CD4-positive, alpha-beta T cell treated with Interleukin-17A for 1 hour (primary cell): Measurements from ENCODE around the gene RYK.
"Not testable (repeated sequence)": the region's sequence is repeated elsewhere in the genome, so short reads cannot be mapped to it uniquely, and the experiment has no call there.

ENCODE experiments used
- DNase-seq: peaks from one replicate; pipeline ENCODE4 v3.0.0-alpha.2; 2020

The RYK gene

DNA sequence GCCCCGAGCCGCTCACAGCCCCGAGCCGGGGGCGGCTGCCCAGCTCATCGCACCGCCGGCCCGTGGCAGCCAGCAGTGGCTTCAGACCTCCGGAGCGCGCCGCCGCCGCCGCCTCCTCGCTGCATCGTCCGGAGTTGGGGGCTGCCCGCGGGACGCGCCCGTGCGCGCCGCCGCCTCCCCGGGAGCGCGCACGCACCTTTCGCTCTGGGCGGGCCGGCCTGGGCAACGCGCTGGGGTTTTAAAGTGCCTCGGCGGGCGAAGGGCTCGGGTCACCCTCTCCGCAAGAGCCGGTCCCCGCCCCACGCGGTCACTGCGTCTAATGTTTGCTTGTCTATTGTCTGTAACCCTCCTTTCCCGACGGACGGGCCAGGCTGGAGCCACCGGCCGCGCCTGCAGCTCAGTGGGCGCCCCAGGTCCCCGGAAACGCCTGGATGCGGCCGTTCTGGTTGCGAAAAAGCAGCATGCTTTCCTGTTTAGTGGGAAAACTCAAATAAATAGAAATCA lies at the start of gene RYK:
RYK (minus strand) TSS at position 143 of the 504 bp plus-strand sequence. CDS start 205 bp downstream, outside the sequence.
- peak; percentile 79 for DNase-seq

DNA sequence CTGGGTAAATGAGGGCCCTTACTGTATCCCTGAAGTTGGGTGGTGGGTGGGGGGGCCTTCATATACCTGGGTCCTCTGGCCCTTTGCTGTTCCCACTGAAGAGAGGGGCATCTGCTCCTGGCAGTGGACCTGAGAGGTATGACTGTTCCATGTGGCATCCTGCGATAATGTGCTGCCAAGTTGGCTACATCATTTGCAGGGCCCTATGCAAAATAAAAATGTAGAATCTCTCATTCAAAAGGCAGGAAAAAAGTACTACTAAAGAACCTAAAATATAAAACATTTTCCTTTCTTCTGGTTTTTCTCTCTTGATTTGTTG lies 49.2 kb upstream of the RYK start:
- no peak for DNase-seq

DNA sequence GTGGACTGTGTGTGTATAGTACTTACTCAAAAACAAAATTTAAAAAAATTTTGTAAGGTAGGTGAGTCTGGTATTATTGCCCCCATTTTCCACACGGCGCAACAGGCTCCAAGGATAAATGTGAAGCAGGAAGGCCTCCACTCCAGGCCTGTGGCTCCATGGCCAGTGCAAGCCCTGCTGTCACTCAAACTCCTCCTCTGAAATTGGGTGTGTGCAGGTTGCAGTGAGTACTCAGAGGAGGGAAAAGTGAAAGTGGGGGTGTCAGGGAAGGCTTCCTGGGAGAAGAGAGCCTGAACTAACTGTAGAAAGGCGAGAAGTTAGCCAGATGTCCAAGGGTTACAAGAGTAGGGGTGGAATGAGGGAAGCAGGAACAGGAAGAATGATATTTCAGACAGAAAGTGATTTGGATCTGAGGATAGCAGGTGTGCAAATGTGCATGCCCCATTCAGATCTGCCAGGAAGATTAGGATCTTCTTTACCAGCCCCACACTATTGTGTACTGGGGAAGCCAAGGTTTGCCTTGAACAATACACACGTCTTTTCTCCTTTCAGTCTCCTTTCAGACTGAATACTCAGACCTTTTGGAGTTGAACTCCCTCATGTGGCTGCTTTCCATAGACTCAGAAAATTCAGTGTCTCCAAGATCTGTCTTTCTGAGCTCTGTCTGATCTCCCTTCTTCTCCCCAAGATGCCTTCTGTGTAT lies 48.7 kb upstream of the RYK start:
- no peak for DNase-seq

DNA sequence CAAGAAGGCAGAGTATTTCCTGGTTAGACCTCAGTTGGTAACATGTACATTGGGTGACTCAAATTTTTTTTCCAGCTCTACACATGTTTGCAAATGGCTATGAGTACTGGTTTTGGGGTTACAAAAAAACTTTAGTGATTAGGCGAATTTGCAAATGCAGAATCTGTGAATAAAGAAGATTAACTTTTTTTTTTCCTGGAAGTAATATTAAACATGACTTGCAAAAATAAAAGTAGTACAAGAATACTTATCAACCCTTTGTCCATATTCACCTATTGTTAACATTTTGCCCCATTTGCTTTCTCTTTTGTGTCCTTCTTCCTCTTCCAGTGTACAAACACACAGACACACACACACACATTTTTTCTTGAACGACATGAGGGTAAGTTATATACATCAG lies 47.6 kb upstream of the RYK start:
- no peak for DNase-seq

DNA sequence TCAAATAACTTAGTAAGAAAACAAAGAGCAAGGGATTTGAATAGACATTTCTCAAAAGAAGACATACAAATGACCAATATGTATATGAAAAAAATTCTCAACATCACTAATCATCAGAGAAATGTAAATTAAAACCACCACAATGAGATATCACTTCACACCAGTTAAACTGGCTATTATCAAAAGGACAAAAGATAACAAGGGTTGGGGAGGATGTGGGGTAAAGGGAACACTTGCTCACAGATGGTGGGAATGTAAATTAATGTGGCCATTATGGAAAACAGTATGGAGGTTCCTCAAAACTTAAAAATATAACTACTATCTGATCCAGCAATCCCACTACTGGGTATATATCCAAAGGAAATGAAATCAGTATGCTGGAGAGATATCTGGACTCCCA lies 46.0 kb upstream of the RYK start:
- no peak for DNase-seq

DNA sequence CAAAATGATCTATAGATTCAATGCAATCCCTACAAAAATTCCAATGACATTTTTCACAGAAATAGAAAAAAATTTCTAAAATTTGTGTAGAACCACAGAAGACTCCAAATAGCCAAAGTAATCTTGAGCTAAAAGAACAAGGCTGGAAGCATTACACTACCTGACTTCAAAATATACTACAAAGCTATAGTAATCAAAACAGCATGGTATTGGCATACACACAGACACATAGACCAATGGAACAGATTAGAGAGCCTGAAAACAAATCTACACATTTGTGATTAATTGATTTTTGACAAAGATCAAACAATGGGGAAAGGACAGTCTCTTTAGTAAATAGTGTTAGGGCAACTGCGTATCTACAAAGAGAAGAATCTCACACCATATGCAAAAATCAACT lies 45.3 kb upstream of the RYK start:
- DNase-seq = no peak

DNA sequence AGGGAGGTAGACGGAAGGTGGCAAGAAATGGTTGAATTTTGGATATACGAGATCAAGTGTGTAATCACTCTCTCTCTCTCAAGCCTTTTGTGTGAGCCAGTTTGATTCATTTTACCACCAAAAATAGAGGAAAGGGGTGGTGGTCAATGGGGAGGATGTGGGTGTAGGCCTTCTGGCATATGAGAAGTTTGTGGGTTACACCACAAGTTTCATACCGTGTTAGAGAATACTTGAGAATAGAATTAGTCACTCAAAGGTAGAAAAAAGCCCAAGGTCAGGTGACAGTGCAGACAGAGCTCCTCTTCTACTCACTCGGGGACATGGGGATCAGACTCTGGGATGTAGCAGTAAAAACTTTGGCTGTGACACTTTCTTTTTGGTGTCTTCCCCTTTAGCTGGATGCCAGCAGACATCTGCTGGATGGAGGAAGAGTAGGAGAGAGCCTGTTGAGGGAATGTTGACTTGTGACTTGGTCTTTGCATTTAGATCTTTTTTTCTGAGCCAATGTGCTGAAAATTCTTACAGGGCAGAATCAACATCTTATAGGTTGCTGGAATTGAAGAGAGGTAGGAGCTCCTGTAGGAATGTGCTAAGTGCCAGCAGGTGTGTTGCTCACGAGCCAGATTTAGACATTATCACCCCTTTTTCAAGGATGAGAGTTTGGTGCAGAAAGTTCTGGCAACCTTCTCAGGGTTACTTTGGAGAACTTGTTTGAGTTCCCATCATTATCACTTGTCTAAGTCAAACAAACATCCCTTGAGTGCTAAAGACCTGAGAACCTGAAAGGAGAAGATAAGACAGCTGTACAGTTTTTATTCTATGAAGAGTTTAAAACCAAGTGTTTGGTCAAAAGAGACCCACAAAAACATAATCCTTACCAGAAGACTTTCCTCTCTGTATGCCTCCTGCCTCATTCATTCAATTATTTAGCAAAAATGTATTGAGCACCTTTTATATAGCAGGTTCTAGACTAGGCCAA lies 43.9 kb upstream of the RYK start:
- DNase-seq = peak; percentile 73

DNA sequence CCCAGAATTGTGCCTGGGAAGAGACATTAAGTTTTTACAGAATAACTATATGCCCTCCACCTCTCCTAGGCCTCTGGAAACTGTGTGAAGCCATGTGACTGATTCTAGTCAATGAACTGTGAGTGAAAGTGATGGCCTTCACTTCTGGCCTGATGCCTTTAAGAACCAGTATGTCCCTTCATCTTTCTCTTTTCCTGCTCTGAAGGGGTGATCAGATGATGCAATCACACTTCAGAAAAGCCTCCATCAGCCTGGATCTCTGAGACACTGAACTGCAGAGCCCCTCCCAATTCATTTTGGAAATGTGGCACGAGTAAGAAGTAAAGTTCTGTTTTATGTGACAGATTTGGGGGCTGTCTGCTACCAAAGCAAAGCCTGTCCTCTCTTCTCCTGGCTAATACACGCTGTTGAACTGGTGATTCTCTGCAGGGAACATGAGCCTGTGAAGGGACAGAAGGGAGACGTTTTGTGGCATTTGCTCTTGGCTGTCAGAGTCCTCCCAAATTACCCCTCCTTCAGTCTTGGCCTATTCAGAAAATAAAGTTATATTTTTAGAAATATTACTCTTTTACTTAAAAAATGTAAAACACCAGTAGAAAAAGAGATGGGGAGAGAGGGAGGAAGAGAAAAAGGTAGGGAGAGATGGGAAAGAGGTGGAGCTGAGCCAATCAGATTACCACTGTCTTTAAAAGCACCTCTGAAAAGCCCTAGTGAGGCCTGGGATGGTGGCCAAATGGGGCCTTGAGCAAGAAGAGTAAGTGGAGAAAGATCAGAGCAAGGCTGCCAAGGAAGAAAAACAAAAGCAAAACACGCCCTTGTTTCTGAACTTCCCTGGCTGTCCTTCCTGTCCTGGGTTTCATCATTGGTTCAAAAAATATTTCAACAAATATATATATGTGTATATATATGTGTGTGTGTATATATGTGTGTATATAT lies 40.9 kb upstream of the RYK start:
- no peak for DNase-seq

DNA sequence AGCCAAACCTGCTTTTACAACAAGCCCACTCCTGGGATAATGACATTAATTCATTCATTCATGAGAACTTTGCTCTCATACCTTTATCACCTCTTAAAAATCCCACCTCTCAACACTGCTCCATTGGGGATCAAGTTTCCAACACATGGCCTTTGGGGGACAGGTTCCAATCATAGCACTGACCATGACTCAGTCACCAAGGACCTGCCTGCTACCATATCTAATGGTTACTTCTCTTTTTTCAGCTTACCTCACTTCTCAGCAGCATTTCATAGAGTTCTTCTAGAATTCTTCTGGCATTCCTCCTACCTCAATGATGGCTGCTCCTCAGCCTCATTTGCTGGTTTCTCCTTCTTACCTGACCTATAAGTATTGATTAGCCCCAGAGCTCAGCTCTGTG lies 36.9 kb upstream of the RYK start:
- no peak for DNase-seq

DNA sequence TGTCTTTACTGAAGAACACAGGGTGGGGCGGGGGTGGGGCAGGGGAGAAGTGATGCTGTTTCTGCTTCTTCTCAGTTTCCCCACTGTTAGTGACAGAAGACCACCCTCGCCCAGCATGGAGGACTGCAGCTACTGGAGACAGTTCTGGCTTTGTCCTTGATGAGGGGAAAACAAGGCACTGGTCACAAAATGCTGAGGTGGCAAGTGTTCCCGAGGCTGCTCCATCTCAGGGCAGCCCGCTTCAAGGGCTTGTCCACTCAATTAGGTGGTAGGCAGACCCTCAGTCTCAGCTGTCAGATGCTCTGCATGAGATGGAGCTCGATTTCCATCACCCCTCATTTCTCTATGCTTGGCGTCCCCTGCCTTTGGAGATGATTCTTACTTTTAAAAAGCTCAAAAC lies 33.8 kb upstream of the RYK start:
- DNase-seq = no peak

DNA sequence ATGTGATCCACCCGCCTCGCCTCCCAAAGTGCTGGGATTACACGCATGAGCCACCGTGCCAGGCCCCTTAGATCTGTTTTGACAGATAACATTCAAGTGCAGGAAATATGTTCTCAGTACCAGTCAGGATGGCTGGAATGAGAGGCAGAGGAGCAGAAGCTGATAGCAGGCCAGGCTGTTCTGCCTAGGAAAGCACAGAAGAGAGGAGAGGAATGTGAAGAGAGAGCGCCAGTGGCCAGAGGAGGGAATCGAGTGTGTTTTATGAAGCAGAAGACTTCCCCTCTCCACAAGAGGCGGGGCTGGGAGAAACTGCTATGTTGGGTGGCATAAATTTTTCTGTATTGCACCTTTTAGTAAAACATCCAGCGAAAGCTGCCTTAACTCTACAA lies 32.0 kb upstream of the RYK start:
- no peak for DNase-seq

DNA sequence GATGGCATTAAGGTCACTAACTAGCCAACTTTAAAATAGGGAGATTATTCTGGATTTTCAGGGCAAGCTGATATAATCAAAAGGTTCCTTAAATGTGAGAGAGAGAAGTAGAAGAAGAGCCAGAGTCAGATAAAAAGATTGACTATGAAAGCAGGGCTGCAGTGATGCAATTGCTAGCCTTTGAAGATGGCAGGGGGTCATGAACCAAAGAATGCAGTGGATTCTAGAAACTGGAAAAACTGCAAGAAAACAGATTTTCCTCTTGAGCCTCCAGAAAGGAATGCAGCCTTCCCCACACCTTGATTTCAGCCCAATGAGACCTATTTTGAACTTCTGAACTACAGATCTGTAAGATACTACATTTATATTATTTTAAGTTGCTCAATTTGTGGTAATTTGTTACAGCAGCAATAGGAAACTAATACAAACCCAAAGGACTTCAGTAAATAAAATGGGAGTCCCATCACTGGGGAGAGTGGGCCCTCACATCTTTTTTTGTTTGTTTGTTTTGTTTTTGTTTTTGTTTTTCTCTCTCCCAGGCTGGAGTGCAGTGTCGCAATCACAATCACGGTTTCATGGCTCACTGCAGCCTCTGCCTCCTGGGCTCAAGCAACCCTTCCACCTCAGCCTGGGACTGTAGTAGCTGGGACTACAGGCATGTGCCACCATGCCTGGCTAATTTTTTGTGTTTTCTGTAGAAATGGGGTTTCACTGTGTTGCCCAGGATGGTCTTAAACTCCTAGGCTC lies 31.4 kb upstream of the RYK start:
- DNase-seq = no peak

DNA sequence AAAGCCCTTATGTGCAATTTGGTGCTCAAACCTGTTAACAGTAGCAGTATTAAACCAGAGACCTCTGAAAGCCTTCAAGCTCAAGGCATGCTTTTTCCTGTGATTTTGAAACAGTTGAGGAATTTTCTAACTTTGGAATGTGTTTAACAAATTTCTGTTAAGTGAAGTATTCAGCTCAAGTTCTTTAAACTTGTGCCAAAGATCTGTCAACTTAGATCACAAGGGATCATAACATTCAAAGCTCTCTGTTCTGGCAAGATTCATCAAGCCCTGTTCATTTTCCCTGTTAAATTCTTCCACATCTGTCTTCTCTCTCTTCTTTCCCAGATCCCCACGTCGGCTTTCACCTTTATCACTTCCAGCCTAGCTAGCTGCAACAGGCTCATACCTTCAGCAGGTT lies 28.8 kb upstream of the RYK start:
- no peak for DNase-seq

DNA sequence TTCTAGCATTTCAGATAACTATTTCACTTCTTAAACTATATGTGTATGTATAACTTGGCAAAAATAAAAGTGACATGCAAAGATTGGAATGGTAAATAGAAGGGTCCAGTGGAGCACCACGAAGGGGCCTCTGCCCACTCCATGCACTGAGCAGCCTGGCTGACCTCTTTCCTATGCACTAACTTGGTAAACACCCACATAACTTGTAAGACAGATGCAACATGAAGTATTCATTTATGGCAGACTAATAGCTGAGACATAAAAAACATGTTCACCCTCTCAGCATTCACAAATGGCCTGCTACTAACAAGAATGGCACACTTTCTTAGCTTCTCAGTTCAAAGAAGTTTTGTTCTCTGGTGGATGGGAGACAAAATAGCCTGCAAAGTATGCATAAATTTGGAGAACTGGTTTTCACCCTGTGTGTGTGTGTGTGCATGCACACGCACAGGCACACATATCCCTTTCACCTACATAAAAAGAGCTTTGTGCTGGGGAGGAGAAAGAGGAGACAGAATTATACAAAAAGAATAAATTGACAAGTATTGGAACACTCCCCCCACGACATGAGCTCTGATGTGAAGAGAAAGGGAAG lies 26.5 kb upstream of the RYK start:
- DNase-seq = no peak

DNA sequence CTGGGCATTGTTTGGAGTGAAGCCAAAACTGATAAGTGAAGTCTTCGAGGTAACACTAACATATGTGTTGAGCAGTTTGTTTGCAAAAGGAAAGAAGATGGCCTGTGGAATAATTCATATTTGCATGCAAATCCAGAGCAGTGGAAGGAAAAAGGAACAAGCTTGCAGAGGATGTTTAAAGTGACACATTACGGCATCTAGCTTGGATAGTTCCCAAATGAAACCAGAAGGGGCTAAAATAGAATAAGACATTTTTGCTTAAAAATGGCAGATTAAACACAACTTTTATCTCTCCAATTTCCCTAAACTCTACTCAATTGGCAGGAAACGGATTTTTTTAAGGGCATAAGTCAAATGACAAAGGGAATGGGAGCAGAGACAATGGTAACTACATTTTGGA lies 25.4 kb upstream of the RYK start:
- no peak for DNase-seq

DNA sequence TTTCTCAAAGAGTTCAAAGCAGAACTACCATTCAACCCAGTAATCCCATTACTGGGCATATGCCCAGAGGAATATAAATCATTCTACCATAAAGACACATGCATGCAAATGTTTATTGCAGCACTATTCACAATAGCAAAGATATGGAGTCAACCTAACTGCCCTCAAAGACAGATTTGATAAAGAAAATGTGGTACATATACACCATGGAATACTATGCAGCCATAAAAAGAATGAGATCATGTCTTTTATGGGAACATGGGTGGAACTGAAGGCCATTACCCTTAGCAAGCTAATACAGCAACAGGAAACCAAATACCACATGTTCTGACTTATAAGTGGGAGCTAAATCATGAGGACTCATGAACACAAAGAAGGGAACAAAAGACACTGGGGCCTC lies 24.5 kb upstream of the RYK start:
- not testable (repeated sequence) for DNase-seq

DNA sequence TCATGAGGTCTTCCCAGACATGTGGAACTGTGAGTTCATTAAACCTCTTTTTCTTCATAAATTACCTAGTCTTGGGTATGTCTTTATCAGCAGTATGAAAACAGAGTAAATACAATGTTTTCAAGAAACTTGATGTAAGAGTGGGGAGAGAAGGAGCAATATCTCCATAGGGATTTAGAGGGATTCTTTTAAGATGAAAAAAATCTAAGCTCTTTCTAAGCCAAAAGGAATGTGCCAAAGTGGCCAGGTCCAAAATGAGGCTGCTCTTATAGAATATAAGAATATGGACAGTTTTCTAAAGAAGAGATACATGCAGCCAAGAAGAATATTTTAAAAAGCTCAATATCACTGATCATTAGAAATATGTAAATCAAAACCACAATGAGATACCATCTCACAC lies 23.9 kb upstream of the RYK start:
- DNase-seq = no peak

DNA sequence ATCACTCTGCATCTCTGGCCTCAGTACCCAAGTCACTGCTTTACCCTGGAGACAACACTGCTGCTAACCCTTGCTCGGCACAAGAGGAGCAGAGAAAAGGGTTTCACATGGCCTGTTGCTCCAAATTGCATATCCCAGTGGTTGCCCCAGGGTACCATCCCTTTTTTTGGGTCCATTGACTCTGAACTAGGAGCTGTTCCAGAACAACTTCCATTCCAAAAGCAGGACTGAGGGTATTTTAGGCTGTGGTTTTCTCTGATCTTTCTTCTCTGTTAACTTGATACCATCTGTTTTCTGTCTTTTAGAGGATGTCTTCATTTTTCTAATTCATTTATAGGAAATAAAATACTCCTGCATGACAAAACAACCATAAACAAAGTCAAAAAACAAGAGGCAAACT lies 17.3 kb upstream of the RYK start:
- no peak for DNase-seq

DNA sequence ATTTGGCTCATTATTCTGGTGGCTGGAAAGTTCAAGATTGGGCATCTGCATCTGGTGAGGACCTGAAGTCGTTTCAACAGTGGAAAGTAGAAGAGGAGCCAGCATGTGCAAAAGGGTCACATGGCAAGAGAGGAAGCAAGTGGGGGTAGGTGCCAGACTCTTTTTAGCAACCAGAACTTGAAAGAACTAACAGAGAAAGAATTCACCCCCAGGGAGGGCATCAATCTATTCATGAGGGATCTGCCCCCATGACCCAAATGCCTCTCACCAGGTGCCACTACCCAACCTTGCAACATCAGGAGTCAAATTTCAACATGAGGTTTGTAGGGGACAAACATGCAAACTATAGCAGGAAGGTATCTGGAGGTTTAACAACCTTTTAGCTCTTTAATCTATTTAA lies 10.3 kb upstream of the RYK start:
- DNase-seq = no peak

DNA sequence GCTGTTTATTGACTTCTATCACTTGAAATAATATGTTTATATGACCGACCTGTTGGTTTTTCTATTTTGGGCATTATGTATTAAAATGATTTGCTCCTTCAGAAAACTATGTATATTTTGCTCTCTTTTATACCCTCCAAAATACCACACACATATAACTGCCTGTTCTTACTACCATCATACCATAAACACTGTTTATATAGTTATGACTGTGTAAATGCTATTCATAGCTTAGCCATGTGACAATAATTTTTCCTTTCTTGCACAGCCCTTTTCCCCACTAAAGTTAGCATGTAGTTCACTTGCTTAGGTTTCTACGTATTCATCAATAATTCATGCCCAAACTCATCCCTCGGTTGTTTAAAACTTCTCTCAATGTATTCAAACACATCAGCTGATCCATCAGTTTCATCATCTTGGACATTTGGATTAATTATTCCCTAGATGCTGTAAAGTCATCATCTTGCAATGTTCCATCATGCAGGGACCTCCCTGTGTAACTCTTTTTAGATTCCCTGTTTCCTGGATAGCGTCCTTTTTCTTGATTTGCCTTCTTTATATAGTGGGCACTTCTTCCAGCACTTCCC lies 8.2 kb upstream of the RYK start:
- DNase-seq = no peak

DNA sequence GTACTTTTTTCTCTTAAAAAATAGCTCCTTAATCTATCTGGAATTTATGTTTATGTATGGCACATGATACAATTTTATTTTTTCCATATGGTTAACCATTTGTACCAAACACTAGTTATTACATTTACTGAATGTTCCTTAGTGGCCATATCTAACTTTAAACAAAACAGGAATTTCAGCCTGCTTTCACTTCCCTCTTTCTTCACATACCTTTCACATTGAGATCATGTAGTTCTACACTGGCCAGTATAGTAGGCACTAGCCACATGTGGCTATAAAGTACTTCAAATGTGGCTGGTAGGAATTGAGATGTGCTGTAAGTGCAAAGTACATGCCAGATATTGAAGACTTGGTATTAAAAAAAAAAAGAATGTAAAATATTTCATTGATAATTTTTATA lies 4.7 kb upstream of the RYK start:
- no peak for DNase-seq
